Tibial artery (tissue), 4 donors: ENCODE results near the gene TPM4.
"Not testable (repeated sequence)": the region's sequence is repeated elsewhere in the genome, so short reads cannot be mapped to it uniquely, and the experiment has no call there.

Experiments
- DNase-seq, 2 donors: peaks; one replicate each; pipeline ENCODE4 v3.0.0-alpha.2; 2019
- H3K27ac ChIP-seq, 2 donors: fragments of 200-600 bp; sonication (generic) in 1 of 2; 1 replicate in 1 of 2; 2 replicates in 1 of 2; pipeline ENCODE4 v1.5.1; 2018 to 2019; ENCODE audit warnings: mild to moderate bottlenecking in 1 of 2
- H3K27me3 ChIP-seq, 2 donors: fragments of 200-600 bp; sonication (generic) in 1 of 2; one replicate each; pipeline versions ENCODE4 v1.5.1 to v1.6.0; 2016 to 2019
- H3K36me3 ChIP-seq, 3 donors: fragments of 200-600 bp; sonication (generic) in 2 of 3; one replicate each; pipeline ENCODE4 v1.5.1; 2016 to 2019; ENCODE audit warnings: mild to moderate bottlenecking in 2 of 3
- H3K4me1 ChIP-seq, 4 donors: fragments of 200-600 bp; sonication (generic) in 2 of 4; 1 replicate in 3 of 4; 2 replicates in 1 of 4; pipeline ENCODE4 v1.5.1; 2016 to 2019
- H3K4me3 ChIP-seq, 2 donors: fragments of 200-600 bp; sonication (generic) in 1 of 2; 1 replicate in 1 of 2; 2 replicates in 1 of 2; pipeline ENCODE4 v1.5.1; 2018 to 2019; ENCODE audit warnings: mild to moderate bottlenecking in 2 of 2
- H3K9me3 ChIP-seq, 3 donors: fragments of 200-600 bp; sonication (generic) in 1 of 3; one replicate each; pipeline ENCODE4 v1.5.1; 2016 to 2019
- CTCF ChIP-seq, 2 experiments: fragments of 200-600 bp in 1 of 2; fragments of 450-650 bp in 1 of 2; IDR thresholded peaks; one replicate each; pipeline ENCODE4 v1.5.1; 2017 to 2019; ENCODE audit warnings: antibody characterized with exemption in 2 of 2, mild to moderate bottlenecking in 1 of 2, moderate library complexity in 1 of 2
- intact Hi-C: fragments of 100-400 bp; cut with DNase I; formaldehyde crosslinking; loops from one replicate; pipeline ENCODE4 v1.15.0; 2023; ENCODE audit warnings: low total_unique reads

Gene TPM4

DNA sequence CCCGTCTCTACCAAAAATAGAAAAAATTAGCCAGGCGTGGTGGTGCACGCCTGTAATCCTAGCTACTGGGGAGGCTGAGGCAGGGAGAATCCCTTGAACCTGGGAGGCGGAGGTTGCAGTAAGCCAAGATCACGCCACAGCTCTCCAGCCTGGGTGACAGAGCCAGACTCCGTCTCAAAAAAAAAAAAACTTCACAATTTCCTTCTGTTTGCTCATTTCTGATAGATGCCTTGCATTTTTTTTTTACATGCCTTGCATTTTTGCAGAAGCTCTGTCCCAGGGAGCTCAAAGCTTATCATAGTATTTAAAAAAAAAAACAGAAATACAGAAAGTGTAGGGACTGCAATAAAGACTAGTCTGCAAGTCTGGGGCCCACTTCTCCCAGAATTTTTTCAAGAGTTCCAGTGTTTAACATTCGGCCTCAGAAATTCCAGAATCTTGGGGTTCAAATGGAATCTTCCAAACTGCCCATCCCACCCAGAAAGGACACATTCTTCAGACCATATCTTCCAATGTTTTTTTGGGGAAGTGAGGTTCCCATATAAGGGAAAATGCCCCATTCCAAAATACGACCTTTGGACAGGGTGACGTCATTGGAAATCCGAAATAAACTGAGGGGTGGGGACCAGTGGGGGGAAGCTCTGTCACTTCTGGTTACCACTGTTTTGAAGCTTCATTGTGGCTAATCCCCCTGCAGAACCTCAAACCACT is 18.2 kb downstream of the TPM4 start:
- peaks cover 97 to 100% (median 99%) of the 10 kb centered on the region in 3 donors for H3K36me3 ChIP-seq
- no peak for TF ChIP-seq CTCF (IDR thresholded peaks at IDR 0.05)
- H3K4me1 ChIP-seq, result peaks cover 0 to 39% (median 22%) of the 10 kb centered on the region in 4 donors

DNA sequence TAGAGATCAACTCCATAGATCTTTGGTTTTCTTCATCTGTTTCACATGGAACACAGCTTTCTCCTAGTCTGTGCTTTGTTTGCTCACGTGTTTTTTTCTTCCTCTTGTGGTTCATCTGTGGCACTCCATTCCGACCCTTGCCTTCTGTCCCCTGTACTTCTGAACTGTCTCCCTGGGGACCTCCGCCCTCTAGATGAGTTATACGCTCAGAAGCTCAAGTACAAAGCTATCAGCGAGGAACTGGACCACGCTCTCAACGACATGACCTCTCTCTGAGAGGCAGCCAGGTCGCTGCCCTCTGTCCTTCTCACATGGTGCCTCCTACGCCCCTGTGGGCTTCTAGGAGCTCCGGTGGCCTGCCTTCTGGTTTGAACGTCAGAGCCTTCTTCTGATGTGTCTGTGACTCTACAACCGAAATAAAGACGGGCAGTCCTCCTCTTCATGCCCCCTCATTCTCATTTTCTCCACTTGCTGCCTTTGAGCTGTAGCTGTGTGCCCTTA is 18.8 kb downstream of the TPM4 start:
- no peak overlapping the region for H3K4me3 ChIP-seq
- H3K4me1 ChIP-seq, result peaks cover 0 to 39% (median 20%) of the 10 kb centered on the region in 4 donors
- no peak for DNase-seq
- intact Hi-C loops, result no loop called here
- TF ChIP-seq CTCF (IDR thresholded peaks at IDR 0.05), result no peak
- H3K27ac ChIP-seq, result peak overlapping the region; percentile 61 to 67
- H3K36me3 ChIP-seq, result peaks cover 97 to 100% (median 99%) of the 10 kb centered on the region in 3 donors
- no peaks in the 10 kb centered on the region for H3K27me3 ChIP-seq
- H3K9me3 ChIP-seq, result no peaks in the 10 kb centered on the region

More for the DNA sequence above, 18.2 kb downstream of the TPM4 start:
- no peak for DNase-seq
- H3K27ac ChIP-seq, result peak overlapping the region; percentile 61 to 67
- no peaks in the 10 kb centered on the region for H3K27me3 ChIP-seq
- no peak overlapping the region for H3K4me3 ChIP-seq
- H3K9me3 ChIP-seq, result no peaks in the 10 kb centered on the region
- intact Hi-C loops, result no loop called here

DNA sequence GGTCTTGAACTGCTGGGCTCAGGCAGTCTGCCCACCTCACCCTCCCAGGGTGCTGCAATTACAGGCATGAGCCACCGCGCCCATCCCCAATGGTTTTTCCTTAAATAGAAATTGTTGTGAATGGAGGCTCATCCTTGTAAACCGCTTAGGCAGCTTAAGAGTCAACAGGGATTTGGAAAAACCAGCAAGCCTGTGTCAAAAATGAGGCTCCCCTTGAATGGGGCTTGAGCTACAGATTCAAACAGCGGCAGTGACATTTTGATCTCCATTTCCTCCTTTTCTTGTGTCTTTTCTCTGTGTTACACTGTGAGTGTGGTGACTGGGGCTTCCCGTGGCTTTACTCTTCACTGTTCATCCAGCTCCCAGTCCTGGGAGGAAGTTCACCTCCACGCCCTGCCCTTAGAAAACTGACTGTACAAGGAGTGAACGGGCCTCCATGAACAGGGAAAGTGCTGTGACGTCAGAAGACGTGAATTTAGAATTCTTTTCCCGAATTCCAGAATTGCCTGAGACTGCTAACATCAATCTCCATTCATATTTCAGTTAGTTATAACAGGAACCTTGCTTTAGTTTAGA is 20.1 kb downstream of the TPM4 start:
- H3K27ac ChIP-seq, result peak overlapping the region; percentile 24 to 61
- H3K4me3 ChIP-seq, result no peak overlapping the region
- intact Hi-C loops, result no loop called here
- H3K36me3 ChIP-seq, result peaks cover 97 to 100% (median 99%) of the 10 kb centered on the region in 3 donors
- no peaks in the 10 kb centered on the region for H3K9me3 ChIP-seq
- peaks cover 0 to 39% (median 18%) of the 10 kb centered on the region in 4 donors for H3K4me1 ChIP-seq
- no peaks in the 10 kb centered on the region for H3K27me3 ChIP-seq
- no peak for TF ChIP-seq CTCF (IDR thresholded peaks at IDR 0.05)
- DNase-seq, result no peak

GRCh38 chr19:16098416-16098768 is 22.1 kb downstream of the TPM4 start:
- peaks cover 97 to 100% (median 99%) of the 10 kb centered on the region in 3 donors for H3K36me3 ChIP-seq
- no peak for TF ChIP-seq CTCF (IDR thresholded peaks at IDR 0.05)
- peak overlapping the region in 1 of 2 donors; percentile 35 for H3K27ac ChIP-seq
- intact Hi-C loops, result no loop called here
- H3K4me1 ChIP-seq, result peaks cover 0 to 30% (median 16%) of the 10 kb centered on the region in 4 donors
- no peaks in the 10 kb centered on the region for H3K9me3 ChIP-seq
- H3K4me3 ChIP-seq, result no peak overlapping the region
- H3K27me3 ChIP-seq, result no peaks in the 10 kb centered on the region
- DNase-seq, result no peak

DNA sequence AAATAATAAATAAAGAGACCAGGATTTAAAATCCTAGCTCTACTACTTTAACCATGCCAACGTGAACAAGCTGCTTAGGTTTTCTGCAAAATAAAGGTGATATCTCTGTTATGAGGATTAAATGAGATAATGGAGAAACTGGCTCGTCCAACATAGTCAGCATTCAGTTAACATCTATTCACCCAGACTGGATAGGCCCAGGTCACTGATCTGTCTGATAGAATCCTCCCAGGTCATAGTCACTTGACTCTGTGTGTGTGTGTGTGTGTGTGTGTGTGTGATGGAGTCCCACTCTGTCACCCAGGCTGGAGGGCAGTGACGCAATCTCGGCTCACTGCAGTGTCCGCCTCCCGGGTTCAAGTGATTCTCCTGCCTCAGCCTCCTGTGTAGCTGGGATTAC is 22.5 kb downstream of the TPM4 start:
- Histone ChIP-seq H3K36me3 (peaks cover 97 to 100% (median 98%) of the 10 kb centered on the region in 3 donors), H3K4me1 (peaks cover 0 to 26% (median 13%) of the 10 kb centered on the region in 4 donors), H3K4me3 (no peak overlapping the region), H3K9me3 (no peaks in the 10 kb centered on the region), H3K27ac (no peak overlapping the region), H3K27me3 (no peaks in the 10 kb centered on the region)
- DNase-seq, result no peak
- intact Hi-C loops, result no loop called here
- TF ChIP-seq CTCF (IDR thresholded peaks at IDR 0.05), result no peak

- DNase-seq, H3K27ac ChIP-seq, H3K4me3 ChIP-seq, H3K27me3 ChIP-seq, H3K9me3 ChIP-seq, intact Hi-C loops: not testable (repeated sequence)
- peaks cover 0 to 20% (median 7%) of the 10 kb centered on the region in 4 donors for H3K4me1 ChIP-seq
- peaks cover 92 to 100% (median 97%) of the 10 kb centered on the region in 3 donors for H3K36me3 ChIP-seq
These were observed 23.1 kb downstream of the TPM4 start for GRCh38 chr19:16099314-16099965.
